ENCODE results near the gene NFU1. TPM values are rescaled to one million over a fixed set of nuclear protein-coding genes. Genes with fewer than 3 reads are reported as not detected.

The NFU1 gene
- total and polyA plus RNA-seq, 2 of the 4 experiments (the other 2 are of a cell fraction) = 24.0 to 32.4 TPM

DNA sequence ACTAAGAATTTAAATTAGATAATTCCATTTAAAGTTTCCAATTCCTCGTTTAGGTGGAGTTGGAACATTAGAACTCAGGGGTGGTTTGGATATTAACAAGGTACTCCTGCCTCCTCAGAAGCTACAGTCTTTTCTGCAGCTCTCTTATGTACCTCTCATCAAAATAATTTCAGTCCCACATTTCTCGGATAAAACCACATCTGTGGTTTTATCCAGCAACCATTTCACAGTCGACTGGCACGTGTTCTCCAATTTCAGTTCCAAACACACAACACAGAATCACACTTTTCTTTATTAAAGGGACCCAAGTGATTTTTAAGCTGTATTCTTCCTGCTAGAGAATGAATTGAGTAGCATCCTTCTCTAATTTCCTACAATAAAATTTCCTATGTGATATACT is 22.7 kb upstream of the NFU1 start:
- ATAC-seq (ENCODE audit: low read depth) = no peak
- DNase-seq = no peak
- no peak overlapping the region for H3K18ac ChIP-seq (ENCODE audit: low read depth, low read length)
- intact Hi-C loops (cut with micrococcal nuclease) (no loop called here), dilution Hi-C loops (cut with HindIII; ENCODE audit: low sequenced_read_pairs, unreplicated experiment) (no loop called here), in situ Hi-C loops (cut with MboI; ENCODE audit: low sequenced_read_pairs) (no loop called here)
- no peak overlapping the region for H2AK9ac ChIP-seq (replicated peaks; ENCODE audit: low read depth, low read length, poor library complexity)
- H3K79me1 ChIP-seq (ENCODE audit: low read depth in 1 of 2, low read length in 2 of 2) = peaks cover 0 to 4% of the 10 kb centered on the region in 2 experiments; a peak in 3 of 4 replicates
- no TSS peak for BruUV-seq (replicated peaks)
- H2BK20ac ChIP-seq (ENCODE audit: low read depth, low read length) = no peak overlapping the region
- H2BK5ac ChIP-seq (ENCODE audit: low read depth, low read length, poor library complexity, severe bottlenecking) = no peak overlapping the region
- TF ChIP-seq CEBPB (IDR thresholded peaks at IDR 0.05; ENCODE audit: low read depth, low read length) = no peak
- TF ChIP-seq SMC3 (IDR thresholded peaks at IDR 0.05; ENCODE audit: low read depth, low read length) = no peak
- TF ChIP-seq, protein P1, sequence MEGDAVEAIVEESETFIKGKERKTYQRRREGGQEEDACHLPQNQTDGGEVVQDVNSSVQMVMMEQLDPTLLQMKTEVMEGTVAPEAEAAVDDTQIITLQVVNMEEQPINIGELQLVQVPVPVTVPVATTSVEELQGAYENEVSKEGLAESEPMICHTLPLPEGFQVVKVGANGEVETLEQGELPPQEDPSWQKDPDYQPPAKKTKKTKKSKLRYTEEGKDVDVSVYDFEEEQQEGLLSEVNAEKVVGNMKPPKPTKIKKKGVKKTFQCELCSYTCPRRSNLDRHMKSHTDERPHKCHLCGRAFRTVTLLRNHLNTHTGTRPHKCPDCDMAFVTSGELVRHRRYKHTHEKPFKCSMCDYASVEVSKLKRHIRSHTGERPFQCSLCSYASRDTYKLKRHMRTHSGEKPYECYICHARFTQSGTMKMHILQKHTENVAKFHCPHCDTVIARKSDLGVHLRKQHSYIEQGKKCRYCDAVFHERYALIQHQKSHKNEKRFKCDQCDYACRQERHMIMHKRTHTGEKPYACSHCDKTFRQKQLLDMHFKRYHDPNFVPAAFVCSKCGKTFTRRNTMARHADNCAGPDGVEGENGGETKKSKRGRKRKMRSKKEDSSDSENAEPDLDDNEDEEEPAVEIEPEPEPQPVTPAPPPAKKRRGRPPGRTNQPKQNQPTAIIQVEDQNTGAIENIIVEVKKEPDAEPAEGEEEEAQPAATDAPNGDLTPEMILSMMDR (conservative IDR thresholded peaks at IDR 0.05; ENCODE audit: low read depth, low read length) = no peak
- no peak for TF ChIP-seq POLR2A (IDR thresholded peaks at IDR 0.05; ENCODE audit: low read depth, low read length)
- TF ChIP-seq RFX5 (IDR thresholded peaks at IDR 0.05; ENCODE audit: low read depth, low read length) = no peak
- TF ChIP-seq, protein P2, sequence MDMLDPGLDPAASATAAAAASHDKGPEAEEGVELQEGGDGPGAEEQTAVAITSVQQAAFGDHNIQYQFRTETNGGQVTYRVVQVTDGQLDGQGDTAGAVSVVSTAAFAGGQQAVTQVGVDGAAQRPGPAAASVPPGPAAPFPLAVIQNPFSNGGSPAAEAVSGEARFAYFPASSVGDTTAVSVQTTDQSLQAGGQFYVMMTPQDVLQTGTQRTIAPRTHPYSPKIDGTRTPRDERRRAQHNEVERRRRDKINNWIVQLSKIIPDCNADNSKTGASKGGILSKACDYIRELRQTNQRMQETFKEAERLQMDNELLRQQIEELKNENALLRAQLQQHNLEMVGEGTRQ (IDR thresholded peaks at IDR 0.05; ENCODE audit: low read depth, low read length) = no peak
- no peak for TF ChIP-seq MAZ (IDR thresholded peaks at IDR 0.05; ENCODE audit: borderline replicate concordance, low read depth, low read length)
- TF ChIP-seq, protein P3, sequence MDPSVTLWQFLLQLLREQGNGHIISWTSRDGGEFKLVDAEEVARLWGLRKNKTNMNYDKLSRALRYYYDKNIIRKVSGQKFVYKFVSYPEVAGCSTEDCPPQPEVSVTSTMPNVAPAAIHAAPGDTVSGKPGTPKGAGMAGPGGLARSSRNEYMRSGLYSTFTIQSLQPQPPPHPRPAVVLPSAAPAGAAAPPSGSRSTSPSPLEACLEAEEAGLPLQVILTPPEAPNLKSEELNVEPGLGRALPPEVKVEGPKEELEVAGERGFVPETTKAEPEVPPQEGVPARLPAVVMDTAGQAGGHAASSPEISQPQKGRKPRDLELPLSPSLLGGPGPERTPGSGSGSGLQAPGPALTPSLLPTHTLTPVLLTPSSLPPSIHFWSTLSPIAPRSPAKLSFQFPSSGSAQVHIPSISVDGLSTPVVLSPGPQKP (IDR thresholded peaks at IDR 0.05; ENCODE audit: borderline replicate concordance, low read depth, low read length) = no peak
- TF ChIP-seq RCOR1 (IDR thresholded peaks at IDR 0.05; ENCODE audit: insufficient replicate concordance, low read length) = no peak
- TF ChIP-seq MXI1 (IDR thresholded peaks at IDR 0.05; ENCODE audit: borderline replicate concordance, low read depth, low read length) = no peak
- no peak for TF ChIP-seq BHLHE40 (IDR thresholded peaks at IDR 0.05; ENCODE audit: low read depth, low read length)
- TF ChIP-seq NFE2L2 (IDR thresholded peaks at IDR 0.05; ENCODE audit: low read depth, low read length) = no peak
- TF ChIP-seq CHD1 (IDR thresholded peaks at IDR 0.05; ENCODE audit: low read depth, low read length) = no peak
- H3K27ac ChIP-seq (ENCODE audit: insufficient read depth, low read length) = no peak overlapping the region
- POLR2A ChIA-PET (ENCODE audit: unreplicated experiment) = no interaction called here
- H3K4me2 ChIP-seq (ENCODE audit: low read depth, low read length) = no peak overlapping the region
- H3K36me3 ChIP-seq (ENCODE audit: control insufficient read depth, insufficient read depth, low read length) = peaks cover 6% of the 10 kb centered on the region
- no peak overlapping the region for H2AK5ac ChIP-seq (ENCODE audit: low read depth, low read length)
- no peak overlapping the region for H4K91ac ChIP-seq (ENCODE audit: insufficient read depth, low read depth, low read length)
- H2BK15ac ChIP-seq (ENCODE audit: low read depth, low read length) = no peak overlapping the region
- H3K4me1 ChIP-seq (ENCODE audit: control insufficient read depth, insufficient read depth, low read length) = 0 out of 2 replicates have a peak, but pooled peaks cover 2% of the 10 kb centered on the region
- H4K5ac ChIP-seq (ENCODE audit: low read depth, low read length) = no peak overlapping the region
- no peak overlapping the region for H3K56ac ChIP-seq (ENCODE audit: extremely low read depth, insufficient read depth, low read length)
- no peak overlapping the region for H3K9ac ChIP-seq (ENCODE audit: low read depth, low read length)
- H3K14ac ChIP-seq (replicated peaks; ENCODE audit: low read depth, low read length) = no peak overlapping the region
- H3K9me1 ChIP-seq (ENCODE audit: insufficient read depth, low read length) = no peaks in the 10 kb centered on the region
- H3K4ac ChIP-seq (ENCODE audit: low read depth, low read length) = no peak overlapping the region
- no peak overlapping the region for H3K4me3 ChIP-seq (ENCODE audit: insufficient read depth, low read depth, low read length)
- CTCF ChIA-PET = no interaction called here
- no peak overlapping the region for H2BK120ac ChIP-seq (ENCODE audit: low read depth, low read length)
- no CpG with 5 or more reads among the region's 4 CpGs for WGBS, 2 experiments (ENCODE audit: extremely low coverage in 2 of 2, insufficient read length in 1 of 2)
- no peak overlapping the region for H3K23ac ChIP-seq (ENCODE audit: low read depth, low read length)
- H2AFZ ChIP-seq (replicated peaks; ENCODE audit: low read length, poor library complexity) = no peak overlapping the region
- no peaks in the 10 kb centered on the region for H3K9me3 ChIP-seq (ENCODE audit: control insufficient read depth, insufficient read depth, low read length)
- H4K20me1 ChIP-seq (ENCODE audit: insufficient read depth, low read length) = no peaks in the 10 kb centered on the region; the same call in 1 of the 2 replicates
- no peaks in the 10 kb centered on the region for H3K27me3 ChIP-seq (ENCODE audit: control insufficient read depth, insufficient read depth, low read length)
- H4K8ac ChIP-seq (ENCODE audit: low read depth in 2 of 2, low read length in 2 of 2) = no peak overlapping the region
